Endometrial microvascular endothelial cells (primary cell): ENCODE measurements around the gene MIGA2. TPM values are rescaled to one million over a fixed set of nuclear protein-coding genes. Genes with fewer than 3 reads are reported as not detected.

Experiments
- in situ Hi-C: cut with HindIII; loops from 2 replicates; pipeline ENCODE4 v1.10.0; 2017; ENCODE audit warnings: low sequenced_read_pairs, low pct_unique_long_range_greater_than_20kb; ENCODE audit errors: inconsistent ontology term
- total RNA-seq: library from RNA; depleted of rRNA; stranded (reverse); fragments of >200 nt; gene quantifications from one replicate; pipeline ENCODE4 v1.2.3, GENCODE V29; 2015; ENCODE audit errors: inconsistent ontology term

Gene MIGA2
- total RNA-seq, 1 donor from 2014 or later = 28.1 TPM

- in situ Hi-C loops = no loop called here
Measured at GRCh38 chr9:129068110-129068509, 31.7 kb downstream of the MIGA2 start.

DNA sequence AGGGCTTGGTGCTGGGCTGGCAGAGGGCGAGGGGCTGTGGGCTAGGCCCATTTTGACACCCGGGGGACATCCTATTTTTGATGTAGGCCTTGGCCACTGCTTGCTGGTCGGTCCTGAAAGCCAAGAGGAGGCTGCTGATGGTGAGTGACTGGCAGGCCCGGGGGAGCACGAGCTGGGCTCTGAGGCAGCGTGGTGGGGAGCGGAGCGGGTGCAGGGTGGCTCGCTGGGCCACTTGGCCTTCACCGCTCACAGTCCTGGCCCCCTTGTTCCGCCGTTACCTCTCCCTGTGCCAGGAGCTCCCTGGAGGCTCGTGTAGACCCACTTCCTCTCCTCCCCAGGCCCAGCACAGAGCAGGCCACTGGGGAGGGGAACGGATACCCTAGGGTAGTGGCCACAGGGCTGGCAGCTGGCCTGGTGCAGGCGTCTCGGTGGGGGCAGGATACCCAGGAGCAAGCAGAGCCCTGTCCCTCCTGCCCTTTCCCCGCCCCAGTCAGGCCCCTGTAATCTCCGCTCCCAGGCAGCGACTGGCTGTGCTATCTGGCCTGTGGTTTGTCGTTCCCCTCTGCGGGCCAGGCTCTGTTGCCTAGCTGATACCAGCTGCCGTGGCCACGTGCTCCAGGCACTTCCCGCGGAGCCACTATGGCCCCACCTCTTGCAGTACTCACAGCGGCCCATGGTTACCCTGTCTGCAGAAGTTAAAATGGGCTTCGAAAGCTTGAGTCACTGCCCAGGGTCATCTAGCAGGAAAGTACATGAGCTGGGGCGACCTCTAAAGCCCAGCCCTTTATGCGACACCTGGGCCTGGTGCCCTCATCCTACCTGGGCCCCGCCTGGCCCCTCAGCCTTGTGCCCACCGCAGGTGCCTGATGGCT lies 32.8 kb downstream of the MIGA2 start:
- in situ Hi-C loops = no loop called here

DNA sequence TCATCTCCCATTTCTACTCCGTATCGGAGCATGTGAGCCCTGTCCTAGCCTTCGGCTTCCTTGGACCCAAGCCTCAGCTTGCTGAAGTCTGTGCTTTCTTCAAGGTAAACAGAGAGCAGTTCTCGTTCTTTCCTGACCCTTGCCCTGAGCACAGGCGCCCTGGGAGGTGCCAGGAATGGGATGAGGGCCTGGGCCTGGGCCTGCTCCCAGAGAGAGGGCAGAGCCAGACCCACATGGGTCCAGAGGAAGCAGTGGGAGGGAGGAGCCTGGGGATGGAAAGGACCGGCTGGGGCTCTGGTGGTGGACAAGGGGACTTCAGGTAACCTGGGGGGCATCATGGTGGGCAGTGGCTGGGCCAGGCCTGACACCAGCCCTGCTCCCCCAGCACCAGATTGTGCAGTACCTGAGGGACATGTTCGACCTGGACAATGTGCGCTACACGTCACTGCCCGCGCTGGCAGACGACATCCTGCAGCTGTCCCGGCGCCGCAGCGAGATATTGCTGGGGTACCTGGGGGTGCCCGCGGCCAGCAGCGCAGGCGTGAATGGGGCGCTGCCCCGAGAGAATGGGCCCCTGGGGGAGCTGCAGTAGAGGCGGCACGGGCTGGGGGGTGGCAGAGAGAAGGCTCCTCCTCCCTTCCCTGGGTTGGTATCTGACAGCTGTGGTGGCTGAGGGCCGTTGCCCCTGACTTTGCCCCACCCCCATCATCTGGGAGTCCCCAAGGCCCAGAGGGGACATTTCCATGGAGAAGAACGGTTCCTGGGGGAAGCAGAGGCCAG lies 33.6 kb downstream of the MIGA2 start:
- in situ Hi-C loops = no loop called here

GRCh38 chr9:129070696-129071525 lies 34.5 kb downstream of the MIGA2 start:
- in situ Hi-C loops = no loop called here

GRCh38 chr9:129071526-129072126 lies 35.2 kb downstream of the MIGA2 start:
- in situ Hi-C loops = no loop called here

GRCh38 chr9:129072171-129072570 lies 35.7 kb downstream of the MIGA2 start:
- in situ Hi-C loops = no loop called here

DNA sequence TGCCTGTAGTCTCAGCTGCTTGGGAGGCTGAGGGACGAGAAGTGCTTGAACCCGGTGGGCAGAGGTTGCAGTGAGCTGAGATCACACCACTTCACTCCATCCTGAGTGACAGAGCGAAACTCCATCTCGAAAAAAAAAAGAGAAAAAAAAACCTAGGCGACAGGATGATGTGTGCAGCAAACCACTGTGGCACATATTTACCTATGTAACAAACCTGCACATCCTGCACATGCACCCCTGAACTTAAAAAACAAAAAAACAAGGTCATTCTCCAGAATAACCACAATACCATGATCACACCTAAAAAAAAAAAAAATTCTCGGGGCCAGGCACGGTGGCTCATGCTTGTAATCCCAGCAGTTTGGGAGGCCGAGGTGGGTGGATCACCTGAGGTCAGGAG lies 37.0 kb downstream of the MIGA2 start:
- in situ Hi-C loops = no loop called here

GRCh38 chr9:129074106-129074505 lies 37.7 kb downstream of the MIGA2 start:
- in situ Hi-C loops = no loop called here

DNA sequence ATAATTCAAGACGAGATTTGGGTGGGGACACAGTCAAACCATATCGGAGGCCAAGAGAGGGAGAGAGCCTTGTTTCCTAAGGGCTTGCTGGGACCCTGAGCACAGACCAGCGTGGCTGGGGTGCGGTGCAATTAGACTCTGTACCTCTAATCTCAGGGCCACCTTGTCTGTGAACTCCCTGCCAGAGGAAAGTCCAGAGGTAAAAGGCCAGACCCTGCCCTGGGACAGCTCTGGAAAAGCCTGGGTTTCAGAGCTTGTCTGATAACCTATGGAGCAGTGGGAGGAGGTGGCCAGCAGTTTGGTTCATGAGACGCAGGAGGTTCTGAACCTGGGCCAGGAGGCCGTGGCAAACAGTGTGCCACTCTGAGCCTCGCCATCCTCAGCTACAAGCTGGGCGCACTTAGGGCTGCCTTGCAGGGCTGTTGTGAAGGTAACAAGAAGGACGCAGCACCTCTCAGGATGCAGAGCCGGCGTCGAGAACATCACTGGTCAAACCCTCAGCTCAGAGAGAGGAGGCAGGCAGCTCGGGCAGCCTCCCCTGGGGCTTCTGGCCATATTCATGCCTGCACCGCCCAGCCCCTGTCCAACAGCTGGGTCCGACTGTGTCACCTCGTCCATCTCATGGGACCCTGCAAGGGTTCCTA lies 39.7 kb downstream of the MIGA2 start:
- in situ Hi-C loops = no loop called here

- in situ Hi-C loops = no loop called here
Measured at GRCh38 chr9:129076640-129077037, 40.2 kb downstream of the MIGA2 start.

DNA sequence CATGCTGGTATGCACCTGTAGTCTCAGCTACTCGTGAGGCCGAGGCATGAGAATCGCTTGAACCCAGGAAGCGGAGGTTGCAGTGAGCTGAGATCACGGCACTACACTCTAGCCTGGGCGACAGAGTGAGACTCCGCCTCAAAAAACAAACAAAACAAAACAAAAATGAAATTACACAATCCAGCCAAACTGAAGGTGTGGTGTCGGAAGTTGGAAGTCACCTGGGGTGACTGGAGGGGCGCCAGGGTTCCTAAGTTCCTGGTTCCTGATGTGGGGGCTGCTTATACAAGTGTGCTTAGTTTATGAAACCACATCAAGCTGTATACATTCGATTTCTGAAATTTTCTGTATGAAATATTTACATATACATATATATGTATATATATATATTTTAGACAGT lies 40.8 kb downstream of the MIGA2 start:
- in situ Hi-C loops = no loop called here

DNA sequence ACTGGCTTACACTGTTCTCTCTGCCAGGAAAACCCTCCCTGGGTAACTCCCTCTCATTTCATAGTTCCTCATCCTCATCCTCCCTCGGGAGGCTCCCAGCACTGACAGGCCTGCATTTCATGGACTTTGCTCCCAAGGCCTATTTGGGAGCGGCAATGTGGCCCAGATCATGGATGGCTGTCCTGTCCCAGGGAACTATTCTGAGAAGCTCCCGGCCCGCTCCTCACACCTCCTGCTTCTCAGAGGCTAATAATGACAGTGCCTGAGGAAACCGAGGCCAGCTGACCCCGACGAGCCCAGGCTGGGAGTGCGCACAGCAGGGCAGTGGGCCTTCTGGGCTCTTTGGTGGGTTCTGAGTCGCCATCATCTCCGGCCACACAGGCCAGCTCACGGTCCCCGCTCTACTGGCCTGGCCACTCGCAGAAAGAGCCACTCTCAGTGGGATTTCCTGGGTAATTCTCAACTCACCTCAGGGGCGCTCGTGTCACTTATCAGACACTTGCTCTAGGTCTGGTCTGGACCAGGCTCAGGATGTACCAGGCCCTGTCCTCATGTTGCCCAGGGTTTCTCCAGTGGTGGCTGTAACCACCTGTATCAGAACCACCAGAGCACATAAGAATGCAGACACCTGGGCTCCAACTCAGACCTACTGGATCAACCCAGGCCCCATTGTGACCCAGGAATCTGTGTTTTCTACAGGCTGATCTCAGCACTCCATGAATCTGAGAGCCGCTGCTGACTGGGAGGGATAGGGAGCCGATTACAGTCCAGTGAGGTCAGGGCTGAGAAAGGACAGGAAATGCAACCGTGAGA lies 42.5 kb downstream of the MIGA2 start:
- in situ Hi-C loops = no loop called here

GRCh38 chr9:129079829-129080228 lies 43.4 kb downstream of the MIGA2 start:
- in situ Hi-C loops = no loop called here

- in situ Hi-C loops = no loop called here
Measured at GRCh38 chr9:129080298-129080600, 43.8 kb downstream of the MIGA2 start.

DNA sequence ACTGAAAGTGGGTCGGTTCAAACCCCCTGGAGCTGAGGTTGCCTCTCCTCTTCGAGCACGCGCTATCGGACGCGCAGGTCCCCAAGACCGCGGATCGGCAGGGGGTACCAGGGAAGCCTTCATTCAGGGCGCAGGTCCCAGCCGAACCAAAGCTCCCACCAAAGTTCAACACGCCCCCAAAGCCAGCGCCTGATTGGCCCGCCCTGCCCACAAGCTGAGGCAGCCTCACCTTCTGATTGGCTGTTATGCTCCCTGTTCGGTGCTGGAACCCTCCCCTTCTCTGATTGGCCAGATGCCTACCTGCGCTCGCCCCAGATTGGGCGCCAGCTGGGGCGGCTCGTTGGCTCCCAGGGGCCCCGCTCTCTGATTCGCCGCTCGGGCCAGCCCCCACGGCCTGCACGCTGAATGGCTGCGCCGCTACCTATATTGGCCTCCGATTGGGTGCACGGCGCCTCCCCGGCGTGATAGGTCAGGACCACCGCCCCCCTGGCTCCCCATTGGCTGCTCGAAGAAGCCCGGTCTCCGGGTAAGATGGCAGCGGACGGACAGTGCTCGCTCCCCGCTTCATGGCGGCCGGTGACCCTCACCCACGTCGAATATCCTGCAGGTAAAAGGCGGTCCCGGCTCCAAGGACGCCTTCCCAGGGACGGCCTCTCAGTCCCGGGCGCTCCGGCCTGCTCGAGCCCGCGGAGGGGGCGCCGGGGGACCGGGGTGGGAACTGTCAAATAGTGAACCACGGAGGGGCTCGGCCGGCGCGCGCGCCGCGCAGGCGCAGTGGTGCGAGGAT lies 44.4 kb downstream of the MIGA2 start, which contains the start of gene DOLPP1:
TSS of gene DOLPP1 (plus strand) at position 511 of the 787 bp plus-strand sequence. CDS start at position 532, 21 bp downstream.
- in situ Hi-C loops = no loop called here

DNA sequence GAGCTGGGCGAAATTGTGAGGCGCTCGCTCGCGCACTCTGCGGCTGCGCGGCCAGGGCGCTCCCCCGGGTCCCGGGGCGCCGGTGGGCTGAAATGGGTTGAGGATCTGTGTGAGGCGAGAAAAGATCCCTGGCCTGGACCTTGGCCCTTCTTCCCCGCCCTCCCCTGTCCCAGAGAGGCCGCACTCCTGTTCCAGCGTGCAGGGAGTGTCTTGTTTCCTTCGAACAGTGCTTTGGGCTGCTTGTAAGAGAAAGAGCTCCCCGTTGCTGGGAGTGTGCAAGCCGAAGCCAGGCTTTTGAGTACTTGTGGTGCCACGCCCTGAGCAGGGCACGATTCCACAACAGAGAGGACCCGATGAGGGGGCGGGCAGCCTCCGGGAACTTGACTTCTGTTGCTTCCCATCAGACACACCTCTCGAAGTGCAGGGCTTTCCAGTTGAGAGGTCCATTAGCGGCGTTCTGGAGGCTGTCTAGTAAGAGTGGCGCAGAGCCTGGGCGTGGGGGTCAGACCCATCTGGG lies 45.0 kb downstream of the MIGA2 start:
- in situ Hi-C loops = no loop called here

GRCh38 chr9:129084087-129084486 lies 47.7 kb downstream of the MIGA2 start:
- in situ Hi-C loops = no loop called here
